HEK293 (cell line): ENCODE measurements around the gene ACAA2.

Experiments used
- CTCF ChIA-PET: fragments of 350-600 bp; formaldehyde crosslinking; extraction: SDS; loops from one replicate; lab custom pipeline; 2021; ENCODE audit warnings: antibody characterized with exemption; lab: Yijun Ruan, JAX
- POLR2A ChIA-PET: fragments of 300-600 bp; formaldehyde crosslinking; extraction: SDS; loops from one replicate; lab custom pipeline; 2020; ENCODE audit warnings: antibody characterized with exemption, inconsistent platforms; lab: Yijun Ruan, JAX
- H3K27ac ChIP-seq: fragments of 200-500 bp; sonication (Bioruptor generic); 2 replicates; pipeline ENCODE4 v1.5.1; 2014; ENCODE audit warnings: low read depth, low read length, control low read depth, inconsistent platforms; ENCODE audit errors: extremely low read depth
- H3K36me3 ChIP-seq, 2 experiments: fragments of 200-500 bp in 1 of 2; sonication (Bioruptor generic) in 1 of 2; 1 replicate in 1 of 2; 2 replicates in 1 of 2; pipeline ENCODE4 v1.5.1; 2014 to 2017; ENCODE audit warnings: inconsistent platforms in 2 of 2, low read length in 2 of 2; ENCODE audit not compliant: control insufficient read depth in 2 of 2, insufficient read depth in 1 of 2
- H3K4me1 ChIP-seq: fragments of 200-500 bp; sonication (Bioruptor generic); 2 replicates; pipeline ENCODE4 v1.5.1; 2014; ENCODE audit warnings: mild to moderate bottlenecking, low read length, inconsistent platforms; ENCODE audit not compliant: control insufficient read depth, insufficient read depth
- H3K4me3 ChIP-seq: 2 replicates; pipeline ENCODE4 v1.5.1; 2011; ENCODE audit warnings: low read depth, mild to moderate bottlenecking, control low read depth, low read length, moderate library complexity
- H3K9me3 ChIP-seq: fragments of 200-500 bp; sonication (Bioruptor generic); 2 replicates; pipeline ENCODE4 v1.5.1; 2014; ENCODE audit warnings: low read depth, low read length, inconsistent platforms; ENCODE audit not compliant: control insufficient read depth, insufficient read depth
- HOXC10 ChIP-seq: sonication (generic); formaldehyde crosslinking; IDR thresholded peaks from 2 replicates; pipeline ENCODE4 v1.8.1; 2023; ENCODE audit warnings: mild to moderate bottlenecking, missing genetic modification reagents
- IKZF3 ChIP-seq: fragments of 450-650 bp; IDR thresholded peaks from 2 replicates; pipeline ENCODE4 v1.5.0; 2018; ENCODE audit warnings: missing biosample characterization, mild to moderate bottlenecking, missing genetic modification characterization, moderate library complexity
- OSR2 ChIP-seq: fragments of 450-650 bp; formaldehyde crosslinking; IDR thresholded peaks from 2 replicates; pipeline ENCODE4 v1.5.1; 2016; ENCODE audit warnings: missing biosample characterization, missing genetic modification characterization
- PRDM6 ChIP-seq: fragments of 450-650 bp; formaldehyde crosslinking; IDR thresholded peaks from 2 replicates; pipeline ENCODE4 v1.5.1; 2017; ENCODE audit warnings: missing biosample characterization, missing genetic modification characterization
- REPIN1 ChIP-seq: fragments of 450-650 bp; formaldehyde crosslinking; IDR thresholded peaks from 2 replicates; pipeline ENCODE4 v1.5.1; 2017; ENCODE audit warnings: missing biosample characterization, missing genetic modification characterization, low read depth
- ZBTB1 ChIP-seq: fragments of 450-650 bp; formaldehyde crosslinking; IDR thresholded peaks from 2 replicates; pipeline ENCODE4 v1.5.1; 2016; ENCODE audit warnings: missing biosample characterization, missing genetic modification characterization
- ZNF10 ChIP-seq: fragments of 450-650 bp; formaldehyde crosslinking; IDR thresholded peaks from 2 replicates; pipeline ENCODE4 v1.5.1; 2017; ENCODE audit warnings: missing biosample characterization, missing genetic modification characterization
- ZNF112 ChIP-seq: fragments of 450-650 bp; formaldehyde crosslinking; IDR thresholded peaks from 2 replicates; pipeline ENCODE4 v1.5.0; 2017; ENCODE audit warnings: missing biosample characterization, missing genetic modification characterization
- ZNF138 ChIP-seq: fragments of 450-650 bp; formaldehyde crosslinking; IDR thresholded peaks from 2 replicates; pipeline ENCODE4 v1.5.1; 2016; ENCODE audit warnings: missing biosample characterization, missing genetic modification characterization, borderline replicate concordance
- ZNF16 ChIP-seq: fragments of 450-650 bp; formaldehyde crosslinking; IDR thresholded peaks from 2 replicates; pipeline ENCODE4 v1.5.1; 2016; ENCODE audit warnings: low read depth, missing biosample characterization, missing genetic modification characterization
- ZNF174 ChIP-seq: fragments of 450-650 bp; formaldehyde crosslinking; IDR thresholded peaks from 2 replicates; pipeline ENCODE4 v1.5.0; 2017; ENCODE audit warnings: missing biosample characterization, mild to moderate bottlenecking, missing genetic modification characterization
- ZNF239 ChIP-seq: fragments of 450-650 bp; formaldehyde crosslinking; IDR thresholded peaks from 2 replicates; pipeline ENCODE4 v1.5.1; 2016; ENCODE audit warnings: missing biosample characterization, missing genetic modification characterization
- ZNF274 ChIP-seq, 2 experiments: fragments of 200-500 bp in 1 of 2; fragments of 450-650 bp in 1 of 2; sonication (Bioruptor generic) in 1 of 2; formaldehyde crosslinking in 1 of 2; IDR thresholded peaks; 2 replicates each; pipeline versions ENCODE4 v1.5.1 to v1.6.1; 2014 to 2016; ENCODE audit warnings: borderline replicate concordance in 1 of 2, inconsistent platforms in 1 of 2, low read length in 1 of 2, missing biosample characterization in 1 of 2, missing genetic modification characterization in 1 of 2
- ZNF37A ChIP-seq: fragments of 450-650 bp; IDR thresholded peaks from 2 replicates; pipeline ENCODE4 v1.5.1; 2018; ENCODE audit warnings: missing biosample characterization, missing genetic modification characterization
- ZNF48 ChIP-seq: fragments of 450-650 bp; formaldehyde crosslinking; IDR thresholded peaks from 2 replicates; pipeline ENCODE4 v1.5.1; 2016; ENCODE audit warnings: missing biosample characterization, missing genetic modification characterization
- ZNF629 ChIP-seq: fragments of 450-650 bp; formaldehyde crosslinking; IDR thresholded peaks from 2 replicates; pipeline ENCODE4 v1.5.1; 2017; ENCODE audit warnings: missing biosample characterization, missing genetic modification characterization
- ZNF747 ChIP-seq: fragments of 450-650 bp; formaldehyde crosslinking; IDR thresholded peaks from 2 replicates; pipeline ENCODE4 v1.5.1; 2016; ENCODE audit warnings: missing biosample characterization, missing genetic modification characterization
- ZNF776 ChIP-seq: fragments of 450-650 bp; formaldehyde crosslinking; IDR thresholded peaks from 2 replicates; pipeline ENCODE4 v1.5.0; 2017; ENCODE audit warnings: missing biosample characterization, missing genetic modification characterization, borderline replicate concordance
- ZSCAN23 ChIP-seq: fragments of 450-650 bp; formaldehyde crosslinking; IDR thresholded peaks from 2 replicates; pipeline ENCODE4 v1.5.1; 2016; ENCODE audit warnings: missing biosample characterization, missing genetic modification characterization
- ZSCAN30 ChIP-seq: fragments of 450-650 bp; IDR thresholded peaks from 2 replicates; pipeline ENCODE4 v1.5.1; 2018; ENCODE audit warnings: missing biosample characterization, mild to moderate bottlenecking, missing genetic modification characterization, moderate library complexity
- ZSCAN5A ChIP-seq: fragments of 450-650 bp; formaldehyde crosslinking; IDR thresholded peaks from 2 replicates; pipeline ENCODE4 v1.5.1; 2016; ENCODE audit warnings: missing biosample characterization, missing genetic modification characterization
- TF ChIP-seq, protein P1 (sequence below): fragments of 450-650 bp; formaldehyde crosslinking; IDR thresholded peaks from 2 replicates; pipeline ENCODE4 v1.5.1; 2016; ENCODE audit warnings: missing biosample characterization, missing genetic modification characterization
- TF ChIP-seq, protein P2 (sequence below): fragments of 450-650 bp; formaldehyde crosslinking; IDR thresholded peaks from 2 replicates; pipeline ENCODE4 v1.5.1; 2017; ENCODE audit warnings: missing biosample characterization, missing genetic modification characterization
- TF ChIP-seq, protein P3 (sequence below): fragments of 450-650 bp; formaldehyde crosslinking; conservative IDR thresholded peaks from 2 replicates; pipeline ENCODE4 v1.5.1; 2016; ENCODE audit warnings: low read depth, missing biosample characterization, missing genetic modification characterization
- TF ChIP-seq, protein P4 (sequence below): fragments of 450-650 bp; formaldehyde crosslinking; IDR thresholded peaks from 2 replicates; pipeline ENCODE4 v1.5.1; 2016; ENCODE audit warnings: missing biosample characterization, missing genetic modification characterization, borderline replicate concordance

Gene ACAA2

GRCh38 chr18:49849331-49850217, 36.2 kb upstream of the ACAA2 start:
- H3K9me3 ChIP-seq = no peaks in the 10 kb centered on the region
- H3K4me1 ChIP-seq = peaks cover 7% of the 10 kb centered on the region; the same call in 1 of the 2 replicates
- POLR2A ChIA-PET = interaction anchor here (0.9 to 1.8 kb wide), 3 partner anchors 9 to 36 kb away, joined by 3 to 8 read pairs (median 6); no protein-coding TSS in a partner anchor
- no peak overlapping the region for H3K4me3 ChIP-seq
- CTCF ChIA-PET = interaction anchor here (0.6 to 7.4 kb wide), 8 partner anchors 10 to 1401 kb away, joined by 3 to 40 read pairs (median 3); no protein-coding TSS in a partner anchor
- H3K27ac ChIP-seq = no peak overlapping the region
- no peaks in the 10 kb centered on the region for H3K36me3 ChIP-seq
- TF ChIP-seq ZSCAN30 (tag by site-specific recombination) (no peak), ZNF239 (no peak), ZNF776 (no peak), PRDM6 (tag by site-specific recombination) (no peak), IKZF3 (tag by site-specific recombination) (no peak), OSR2 (tag by site-specific recombination) (no peak), ZNF629 (tag by site-specific recombination) (no peak), ZNF138 (no peak), ZSCAN5A (tag by site-specific recombination) (no peak), ZNF747 (no peak), ZNF16 (tag by site-specific recombination) (no peak), ZNF274 (IDR thresholded peaks at IDR 0.05; ENCODE audit: low read length) (no peak), ZNF274 (tag by site-specific recombination; IDR thresholded peaks at IDR 0.05; ENCODE audit: borderline replicate concordance) (no peak), ZBTB1 (tag by site-specific recombination) (no peak), HOXC10 (CRISPR knock-in tag) (no peak), ZNF48 (tag by site-specific recombination) (no peak), ZNF112 (tag by site-specific recombination) (no peak), ZNF174 (tag by site-specific recombination) (no peak), ZNF37A (tag by site-specific recombination) (no peak), ZSCAN23 (tag by site-specific recombination) (no peak), ZNF10 (tag by site-specific recombination) (no peak), REPIN1 (tag by site-specific recombination) (no peak)
- TF ChIP-seq, protein P1, sequence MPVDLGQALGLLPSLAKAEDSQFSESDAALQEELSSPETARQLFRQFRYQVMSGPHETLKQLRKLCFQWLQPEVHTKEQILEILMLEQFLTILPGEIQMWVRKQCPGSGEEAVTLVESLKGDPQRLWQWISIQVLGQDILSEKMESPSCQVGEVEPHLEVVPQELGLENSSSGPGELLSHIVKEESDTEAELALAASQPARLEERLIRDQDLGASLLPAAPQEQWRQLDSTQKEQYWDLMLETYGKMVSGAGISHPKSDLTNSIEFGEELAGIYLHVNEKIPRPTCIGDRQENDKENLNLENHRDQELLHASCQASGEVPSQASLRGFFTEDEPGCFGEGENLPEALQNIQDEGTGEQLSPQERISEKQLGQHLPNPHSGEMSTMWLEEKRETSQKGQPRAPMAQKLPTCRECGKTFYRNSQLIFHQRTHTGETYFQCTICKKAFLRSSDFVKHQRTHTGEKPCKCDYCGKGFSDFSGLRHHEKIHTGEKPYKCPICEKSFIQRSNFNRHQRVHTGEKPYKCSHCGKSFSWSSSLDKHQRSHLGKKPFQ (tag by site-specific recombination) = no peak
- TF ChIP-seq, protein P2, sequence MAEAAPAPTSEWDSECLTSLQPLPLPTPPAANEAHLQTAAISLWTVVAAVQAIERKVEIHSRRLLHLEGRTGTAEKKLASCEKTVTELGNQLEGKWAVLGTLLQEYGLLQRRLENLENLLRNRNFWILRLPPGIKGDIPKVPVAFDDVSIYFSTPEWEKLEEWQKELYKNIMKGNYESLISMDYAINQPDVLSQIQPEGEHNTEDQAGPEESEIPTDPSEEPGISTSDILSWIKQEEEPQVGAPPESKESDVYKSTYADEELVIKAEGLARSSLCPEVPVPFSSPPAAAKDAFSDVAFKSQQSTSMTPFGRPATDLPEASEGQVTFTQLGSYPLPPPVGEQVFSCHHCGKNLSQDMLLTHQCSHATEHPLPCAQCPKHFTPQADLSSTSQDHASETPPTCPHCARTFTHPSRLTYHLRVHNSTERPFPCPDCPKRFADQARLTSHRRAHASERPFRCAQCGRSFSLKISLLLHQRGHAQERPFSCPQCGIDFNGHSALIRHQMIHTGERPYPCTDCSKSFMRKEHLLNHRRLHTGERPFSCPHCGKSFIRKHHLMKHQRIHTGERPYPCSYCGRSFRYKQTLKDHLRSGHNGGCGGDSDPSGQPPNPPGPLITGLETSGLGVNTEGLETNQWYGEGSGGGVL (tag by site-specific recombination) = no peak
- TF ChIP-seq, protein P3, sequence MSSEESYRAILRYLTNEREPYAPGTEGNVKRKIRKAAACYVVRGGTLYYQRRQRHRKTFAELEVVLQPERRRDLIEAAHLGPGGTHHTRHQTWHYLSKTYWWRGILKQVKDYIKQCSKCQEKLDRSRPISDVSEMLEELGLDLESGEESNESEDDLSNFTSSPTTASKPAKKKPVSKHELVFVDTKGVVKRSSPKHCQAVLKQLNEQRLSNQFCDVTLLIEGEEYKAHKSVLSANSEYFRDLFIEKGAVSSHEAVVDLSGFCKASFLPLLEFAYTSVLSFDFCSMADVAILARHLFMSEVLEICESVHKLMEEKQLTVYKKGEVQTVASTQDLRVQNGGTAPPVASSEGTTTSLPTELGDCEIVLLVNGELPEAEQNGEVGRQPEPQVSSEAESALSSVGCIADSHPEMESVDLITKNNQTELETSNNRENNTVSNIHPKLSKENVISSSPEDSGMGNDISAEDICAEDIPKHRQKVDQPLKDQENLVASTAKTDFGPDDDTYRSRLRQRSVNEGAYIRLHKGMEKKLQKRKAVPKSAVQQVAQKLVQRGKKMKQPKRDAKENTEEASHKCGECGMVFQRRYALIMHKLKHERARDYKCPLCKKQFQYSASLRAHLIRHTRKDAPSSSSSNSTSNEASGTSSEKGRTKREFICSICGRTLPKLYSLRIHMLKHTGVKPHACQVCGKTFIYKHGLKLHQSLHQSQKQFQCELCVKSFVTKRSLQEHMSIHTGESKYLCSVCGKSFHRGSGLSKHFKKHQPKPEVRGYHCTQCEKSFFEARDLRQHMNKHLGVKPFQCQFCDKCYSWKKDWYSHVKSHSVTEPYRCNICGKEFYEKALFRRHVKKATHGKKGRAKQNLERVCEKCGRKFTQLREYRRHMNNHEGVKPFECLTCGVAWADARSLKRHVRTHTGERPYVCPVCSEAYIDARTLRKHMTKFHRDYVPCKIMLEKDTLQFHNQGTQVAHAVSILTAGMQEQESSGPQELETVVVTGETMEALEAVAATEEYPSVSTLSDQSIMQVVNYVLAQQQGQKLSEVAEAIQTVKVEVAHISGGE (tag by site-specific recombination) = no peak
- TF ChIP-seq, protein P4, sequence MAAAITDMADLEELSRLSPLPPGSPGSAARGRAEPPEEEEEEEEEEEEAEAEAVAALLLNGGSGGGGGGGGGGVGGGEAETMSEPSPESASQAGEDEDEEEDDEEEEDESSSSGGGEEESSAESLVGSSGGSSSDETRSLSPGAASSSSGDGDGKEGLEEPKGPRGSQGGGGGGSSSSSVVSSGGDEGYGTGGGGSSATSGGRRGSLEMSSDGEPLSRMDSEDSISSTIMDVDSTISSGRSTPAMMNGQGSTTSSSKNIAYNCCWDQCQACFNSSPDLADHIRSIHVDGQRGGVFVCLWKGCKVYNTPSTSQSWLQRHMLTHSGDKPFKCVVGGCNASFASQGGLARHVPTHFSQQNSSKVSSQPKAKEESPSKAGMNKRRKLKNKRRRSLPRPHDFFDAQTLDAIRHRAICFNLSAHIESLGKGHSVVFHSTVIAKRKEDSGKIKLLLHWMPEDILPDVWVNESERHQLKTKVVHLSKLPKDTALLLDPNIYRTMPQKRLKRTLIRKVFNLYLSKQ (tag by site-specific recombination) = no peak
